WTC11 (cell line): ENCODE measurements around the gene CREB3L4.

ENCODE experiments used
- NFATC4 ChIP-seq: fragments of 250-450 bp; sonication (Bioruptor Pico); IDR thresholded peaks from 2 replicates; pipeline ENCODE4 v1.9.0; 2021; ENCODE audit warnings: mild to moderate bottlenecking
- TF ChIP-seq, protein P1 (sequence below): fragments of 200-600 bp; IDR thresholded peaks from 2 replicates; pipeline ENCODE4 v1.8.0; 2022; ENCODE audit warnings: antibody characterized with exemption
- TF ChIP-seq, protein P2 (sequence below): sonication (generic); formaldehyde crosslinking; IDR thresholded peaks from 2 replicates; pipeline ENCODE4 v1.8.0; 2022; ENCODE audit warnings: mild to moderate bottlenecking, missing genetic modification reagents

DNA sequence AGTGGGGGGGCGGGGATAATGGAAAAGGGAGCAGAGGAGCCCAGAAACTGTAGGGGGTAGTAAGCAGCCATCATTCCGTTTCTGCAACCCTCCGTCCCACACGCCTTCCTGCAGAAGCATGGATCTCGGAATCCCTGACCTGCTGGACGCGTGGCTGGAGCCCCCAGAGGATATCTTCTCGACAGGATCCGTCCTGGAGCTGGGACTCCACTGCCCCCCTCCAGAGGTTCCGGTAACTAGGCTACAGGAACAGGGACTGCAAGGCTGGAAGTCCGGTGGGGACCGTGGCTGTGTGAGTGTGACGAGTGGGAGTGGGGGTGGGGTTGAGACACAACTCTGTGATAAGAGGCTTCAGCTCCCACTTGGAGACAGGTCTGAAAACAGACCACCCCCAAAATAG lies 706 bp downstream of the CREB3L4 start:
- TF ChIP-seq, protein P1, sequence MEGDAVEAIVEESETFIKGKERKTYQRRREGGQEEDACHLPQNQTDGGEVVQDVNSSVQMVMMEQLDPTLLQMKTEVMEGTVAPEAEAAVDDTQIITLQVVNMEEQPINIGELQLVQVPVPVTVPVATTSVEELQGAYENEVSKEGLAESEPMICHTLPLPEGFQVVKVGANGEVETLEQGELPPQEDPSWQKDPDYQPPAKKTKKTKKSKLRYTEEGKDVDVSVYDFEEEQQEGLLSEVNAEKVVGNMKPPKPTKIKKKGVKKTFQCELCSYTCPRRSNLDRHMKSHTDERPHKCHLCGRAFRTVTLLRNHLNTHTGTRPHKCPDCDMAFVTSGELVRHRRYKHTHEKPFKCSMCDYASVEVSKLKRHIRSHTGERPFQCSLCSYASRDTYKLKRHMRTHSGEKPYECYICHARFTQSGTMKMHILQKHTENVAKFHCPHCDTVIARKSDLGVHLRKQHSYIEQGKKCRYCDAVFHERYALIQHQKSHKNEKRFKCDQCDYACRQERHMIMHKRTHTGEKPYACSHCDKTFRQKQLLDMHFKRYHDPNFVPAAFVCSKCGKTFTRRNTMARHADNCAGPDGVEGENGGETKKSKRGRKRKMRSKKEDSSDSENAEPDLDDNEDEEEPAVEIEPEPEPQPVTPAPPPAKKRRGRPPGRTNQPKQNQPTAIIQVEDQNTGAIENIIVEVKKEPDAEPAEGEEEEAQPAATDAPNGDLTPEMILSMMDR: no peak
- TF ChIP-seq, protein P2, sequence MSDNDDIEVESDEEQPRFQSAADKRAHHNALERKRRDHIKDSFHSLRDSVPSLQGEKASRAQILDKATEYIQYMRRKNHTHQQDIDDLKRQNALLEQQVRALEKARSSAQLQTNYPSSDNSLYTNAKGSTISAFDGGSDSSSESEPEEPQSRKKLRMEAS (CRISPR knock-in tag): no peak
- TF ChIP-seq NFATC4 (CRISPR knock-in tag): no peak
